ENCODE results near the gene DRGX. TPM values are rescaled to one million over a fixed set of nuclear protein-coding genes. Genes with fewer than 3 reads are reported as not detected.

The DRGX gene
- total and polyA plus RNA-seq, 2 of the 13 experiments (the other 11 are each of a cell fraction or from before 2014, with no cell fraction given) = not detected

- FAIRE-seq (no peak), DNase-seq (ENCODE audit: low spot score) (peak; percentile 7), ATAC-seq (peak; percentile 26; the same call in 2 of the 3 replicates)
- BruUV-seq (replicated peaks) = no TSS peak
- H3K27me3 ChIP-seq (ENCODE audit: control insufficient read depth in 1 of 2, insufficient read depth in 2 of 2, low read length in 2 of 2) = no peaks in the 10 kb centered on the region; a peak in 1 of 5 replicates
- no peaks in the 10 kb centered on the region for H3K9me3 ChIP-seq (ENCODE audit: low read length)
- in situ Hi-C loops (cut with HindIII; ENCODE audit: extremely low pct_ligation_motif_present, low pct_unique_long_range_greater_than_20kb) (loop anchor here (10.0 kb wide), 1 partner anchor 385 kb away; no protein-coding TSS in a partner anchor), intact Hi-C loops (cut with micrococcal nuclease; ENCODE audit: unreplicated experiment) (no loop called here)
- no peak overlapping the region for H3K27ac ChIP-seq (ENCODE audit: extremely low read length, insufficient read depth, low read length)
- H4K20me1 ChIP-seq (ENCODE audit: insufficient read depth, low read length) = no peaks in the 10 kb centered on the region
- no peaks in the 10 kb centered on the region for H3K36me3 ChIP-seq (replicated peaks in 1 of 2; ENCODE audit: control insufficient read depth in 1 of 2, insufficient read depth in 2 of 2, low read length in 2 of 2)
- H3K4me1 ChIP-seq (ENCODE audit: insufficient read depth, low read length) = peaks cover 43% of the 10 kb centered on the region
- H3K9ac ChIP-seq (ENCODE audit: insufficient read depth, low read depth, low read length) = no peak overlapping the region
- H2AFZ ChIP-seq (ENCODE audit: low read length) = no peak overlapping the region
- no peak overlapping the region for H3K4me3 ChIP-seq (replicated peaks in 1 of 3; ENCODE audit: insufficient read depth in 1 of 3, low read depth in 2 of 3, low read length in 3 of 3)
- H3K79me2 ChIP-seq (ENCODE audit: insufficient read depth, low read length) = no peaks in the 10 kb centered on the region
- ChIA-PET CTCF (ENCODE audit: low intra/inter-chr PET ratio, low total read pairs) (no interaction called here), POLR2A (no interaction called here)
- WGBS (ENCODE audit: low lambda C conversion rate) = 23% methylated on average over 7 of the region's 13 CpGs
- TF ChIP-seq CEBPB (IDR thresholded peaks at IDR 0.05; ENCODE audit: borderline replicate concordance, low read depth, low read length) = 0 out of 2 replicates have a peak, but pooled peaks have one; percentile 48
- no peak for TF ChIP-seq ZNF263 (CRISPR knock-in tag; IDR thresholded peaks at IDR 0.05)
- TF ChIP-seq ZNF281 (CRISPR knock-in tag; IDR thresholded peaks at IDR 0.05; ENCODE audit: borderline replicate concordance) = peak; percentile 42; the same call in 1 of the 2 replicates
- peak; percentile 64 for TF ChIP-seq ZNF629 (CRISPR knock-in tag; conservative IDR thresholded peaks at IDR 0.05)
- H3K4me2 ChIP-seq (ENCODE audit: low read depth, low read length) = peak overlapping the region; percentile 4; the same call in 1 of the 2 replicates
These were observed 36.3 kb downstream of the DRGX start for GRCh38 chr10:49359349-49360270.

Measured in HepG2 (cell line).